Embryonic facial prominence (tissue), 1 donor: Measurements from ENCODE around the gene AGER.
"Not testable (repeated sequence)": the region's sequence is repeated elsewhere in the genome, so short reads cannot be mapped to it uniquely, and the experiment has no call there.

Experiments used
- DNase-seq: peaks from one replicate; pipeline ENCODE4 v3.0.0-alpha.2; 2016; ENCODE audit errors: extremely low spot score

Gene AGER

DNA sequence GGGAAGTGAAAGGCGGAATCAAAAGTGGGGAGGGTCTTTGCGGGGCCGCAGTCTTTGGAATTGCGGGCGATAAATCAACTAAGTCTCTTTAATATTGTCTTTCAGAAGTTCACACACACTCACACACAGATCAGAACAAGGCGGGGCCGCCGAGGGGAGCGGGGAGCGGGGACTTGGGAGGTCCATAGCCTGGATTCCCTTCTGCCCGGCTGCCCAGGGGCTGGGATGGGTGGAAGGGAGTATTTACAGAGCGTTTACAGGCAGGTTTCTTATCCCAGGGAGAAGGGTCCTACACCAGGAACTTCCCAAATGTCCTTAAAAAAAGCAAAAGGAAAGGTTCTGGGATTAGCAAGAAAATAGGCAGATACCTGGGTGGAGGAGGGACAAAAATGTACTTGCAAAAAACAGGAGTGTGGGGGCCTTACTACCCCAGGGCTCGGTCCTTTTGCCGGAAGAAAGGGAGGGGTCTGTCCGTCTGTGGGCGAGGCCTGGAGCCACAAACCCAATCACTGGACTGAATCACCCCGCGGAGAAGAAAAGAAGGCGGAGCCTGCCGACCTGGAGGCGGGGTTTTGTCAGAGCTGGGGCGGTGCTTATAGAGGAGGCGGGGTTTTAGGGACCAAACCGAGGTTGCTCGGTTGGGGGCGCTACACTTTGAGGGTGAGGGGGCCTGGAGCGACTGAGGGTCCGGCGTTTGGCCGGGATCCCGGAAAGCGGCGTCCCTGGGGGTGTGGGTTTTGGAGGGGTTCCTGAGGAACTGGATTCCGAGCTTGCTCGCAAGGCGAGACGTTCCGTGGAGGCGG lies 35.6 kb downstream of the AGER start:
- no peak for DNase-seq

DNA sequence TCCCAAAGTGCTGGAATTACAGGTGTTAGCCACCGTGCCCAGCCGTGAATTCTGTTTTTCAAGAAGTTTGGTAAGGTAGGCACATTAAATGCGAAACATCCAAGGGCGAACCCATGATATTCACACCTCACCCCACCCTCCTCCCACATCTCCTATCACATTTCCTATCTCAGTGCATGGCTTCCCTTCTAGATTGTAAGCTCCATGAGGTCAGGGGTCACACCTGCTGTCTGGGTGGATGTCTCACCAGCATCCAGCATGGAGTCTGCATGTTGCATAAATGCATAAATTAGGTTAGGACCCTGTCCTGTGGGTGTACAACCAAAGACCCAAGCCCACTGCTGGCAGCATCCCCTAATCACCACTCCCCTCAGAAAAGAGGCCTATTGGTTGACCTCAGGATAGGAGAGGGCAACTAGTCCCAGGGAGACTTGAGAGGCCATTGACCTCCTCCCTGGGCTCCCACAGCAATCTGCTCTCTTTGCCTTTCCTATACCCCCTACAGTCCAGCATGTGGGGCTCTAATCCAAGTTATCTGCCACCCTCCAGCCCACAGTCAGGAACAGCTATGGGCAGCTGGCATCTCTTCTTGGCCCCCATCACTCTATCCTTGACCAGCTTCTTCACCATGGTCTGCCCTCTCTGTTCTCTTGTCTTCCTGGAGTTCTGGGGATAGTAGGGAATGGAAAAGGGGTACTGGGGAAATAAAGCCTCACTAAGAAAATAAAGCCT lies 36.5 kb downstream of the AGER start:
- no peak for DNase-seq

DNA sequence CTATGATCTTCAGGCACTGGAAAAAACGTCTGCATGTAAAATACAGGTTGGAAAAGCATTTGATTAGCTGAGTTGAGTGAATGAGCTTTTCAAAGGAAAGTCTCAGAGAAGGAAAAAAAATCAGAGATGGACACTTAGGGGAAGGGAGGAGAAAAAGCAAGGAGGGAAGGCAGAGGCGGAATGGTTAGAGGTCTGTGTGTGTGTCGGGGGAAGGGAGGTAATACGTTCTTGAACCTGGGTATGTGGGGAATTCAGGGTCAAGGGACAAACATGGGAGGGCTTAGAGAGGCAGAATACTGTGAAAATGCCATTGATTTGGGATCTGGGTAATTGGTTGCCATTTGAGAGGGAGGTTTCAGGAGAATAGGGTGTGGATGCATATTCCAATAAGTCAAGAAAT lies 37.4 kb downstream of the AGER start:
- DNase-seq, result no peak

DNA sequence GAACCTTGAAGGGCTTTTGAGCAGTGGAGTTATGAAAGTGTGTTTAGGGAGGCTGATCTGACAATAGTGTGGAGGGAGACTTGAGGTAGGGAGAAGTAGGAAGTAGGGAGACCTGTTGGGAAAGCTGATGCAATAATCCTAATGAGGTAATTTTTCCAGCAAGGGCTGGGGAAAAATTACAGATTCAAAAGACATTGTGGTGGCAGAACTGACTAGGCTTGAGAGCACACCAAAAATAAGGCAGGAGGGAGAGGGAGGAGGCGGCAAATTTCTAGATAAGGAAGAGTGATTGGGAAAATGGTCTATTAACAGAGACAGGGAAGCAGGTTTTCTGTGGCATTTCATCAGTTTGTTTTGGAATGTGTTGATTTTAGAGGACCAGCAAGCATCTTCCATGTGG lies 37.8 kb downstream of the AGER start:
- DNase-seq, result no peak

DNA sequence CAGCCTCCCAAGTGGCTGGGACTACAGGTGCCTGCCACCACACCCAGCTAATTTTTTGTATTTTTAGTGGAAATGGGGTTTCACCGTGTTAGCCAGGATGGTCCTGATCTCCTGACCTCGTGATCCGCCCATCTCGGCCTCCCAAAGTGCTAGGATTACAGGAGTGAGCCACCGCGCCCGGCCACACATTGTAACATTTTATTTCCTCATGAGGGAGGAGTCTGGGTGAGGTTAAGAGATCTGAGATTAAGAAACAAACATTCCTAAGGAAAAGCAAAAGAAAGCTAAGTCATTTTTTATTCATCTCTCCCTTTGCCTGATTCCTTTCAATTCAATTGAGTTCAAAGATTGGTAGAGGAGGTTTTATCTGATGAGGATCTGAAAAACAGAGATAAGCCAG lies 39.8 kb downstream of the AGER start:
- not testable (repeated sequence) for DNase-seq

GRCh38 chr6:32140420-32141046 lies 43.5 kb downstream of the AGER start:
- DNase-seq, result no peak

DNA sequence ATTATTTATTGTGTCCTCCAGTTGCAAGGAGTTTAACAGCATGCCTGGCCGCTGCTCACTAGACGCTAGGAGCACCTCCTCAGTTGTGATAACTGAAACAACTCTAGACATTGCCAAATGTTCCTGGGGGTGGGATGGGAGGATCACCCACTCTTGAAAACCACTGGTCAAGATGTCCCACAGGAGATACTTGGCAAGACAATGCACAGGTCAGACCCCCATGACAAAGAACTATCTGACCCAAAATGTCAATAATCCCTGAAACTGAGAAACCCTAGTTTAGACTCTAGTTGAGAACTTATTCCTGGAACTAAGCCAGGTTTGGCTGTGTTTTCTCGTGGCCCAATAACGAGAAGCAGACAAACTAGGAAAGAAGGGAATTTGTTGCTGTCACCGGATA lies 44.5 kb downstream of the AGER start:
- DNase-seq, result no peak

DNA sequence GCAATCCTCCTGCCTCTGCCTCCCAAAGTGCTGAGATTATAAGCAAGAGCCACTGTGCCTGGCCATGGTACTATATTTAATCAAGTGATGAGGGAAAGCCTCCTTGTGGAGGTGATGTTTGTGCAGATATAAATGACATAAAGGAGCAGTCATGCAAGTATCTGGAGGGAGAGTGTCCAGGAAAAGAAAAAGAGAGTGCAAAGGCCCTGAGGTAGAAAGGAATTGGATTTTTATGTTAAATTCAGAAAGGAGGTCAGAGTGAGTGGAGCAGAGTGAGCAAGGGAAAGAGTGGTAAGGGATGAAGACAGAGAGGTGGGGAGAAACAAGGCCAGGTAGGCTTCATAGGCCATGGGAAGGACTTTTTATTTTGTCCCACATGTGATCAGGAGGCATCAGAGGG lies 46.6 kb downstream of the AGER start:
- DNase-seq, result no peak

DNA sequence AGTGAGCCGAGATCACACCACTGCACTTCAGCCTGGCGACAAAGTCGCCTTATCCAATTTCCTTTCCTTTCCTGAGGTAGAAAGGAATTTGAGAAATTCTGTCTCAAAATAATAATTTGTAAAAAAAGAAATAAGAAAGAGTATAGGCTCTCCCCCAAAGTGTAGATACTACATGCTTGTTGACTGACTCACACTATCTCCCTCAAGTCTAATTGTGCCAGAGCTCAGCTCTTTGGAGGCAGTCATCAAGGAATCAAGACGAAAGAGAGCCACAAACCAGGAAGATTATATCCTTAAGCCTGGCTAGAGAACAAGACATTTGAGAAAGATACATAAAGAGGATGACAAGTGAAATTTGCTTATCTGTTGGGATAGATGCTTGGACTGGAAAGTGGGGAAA lies 50.3 kb downstream of the AGER start:
- no peak for DNase-seq

- DNase-seq, result no peak
Measured at GRCh38 chr6:32132110-32132509, 51.9 kb downstream of the AGER start.

DNA sequence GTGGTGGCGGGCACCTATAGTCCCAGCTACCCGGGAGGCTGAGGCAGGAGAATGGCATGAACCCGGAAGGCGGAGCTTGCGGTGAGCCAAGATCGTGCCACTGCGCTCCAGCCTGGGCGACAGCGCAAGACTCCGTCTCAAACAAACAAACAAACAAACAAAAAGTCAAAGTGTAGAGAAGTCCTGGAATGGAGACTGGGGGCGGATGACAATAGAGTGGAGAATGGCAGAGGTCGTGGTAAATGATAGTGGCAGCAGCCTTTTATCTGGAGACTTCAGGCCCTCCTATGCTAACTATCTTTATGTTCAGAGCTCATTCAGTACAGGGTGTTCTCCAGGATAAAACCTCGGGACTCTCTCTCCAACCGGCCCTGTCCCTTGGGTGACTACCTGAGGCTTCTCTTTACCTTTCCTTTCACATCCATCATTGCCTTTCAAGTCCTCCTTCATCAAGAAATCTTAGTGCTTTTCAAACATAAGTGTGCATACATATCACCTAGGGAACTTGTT lies 52.6 kb downstream of the AGER start:
- DNase-seq, result no peak
